Right atrium auricular region (tissue), 2 donors: ENCODE data around the gene ZNF575. TPM values are rescaled to one million over a fixed set of nuclear protein-coding genes. Genes with fewer than 3 reads are reported as not detected.
A peak's percentile ranks its signal among the peaks of the same experiment; 100 is the strongest.

ENCODE experiments used
- DNase-seq: peaks from one replicate; pipeline ENCODE4 v3.0.0-alpha.2; 2019; ENCODE audit warnings: low spot score
- H3K27ac ChIP-seq, 2 donors: fragments of 200-600 bp; sonication (generic); 1 replicate in 1 of 2; 2 replicates in 1 of 2; pipeline ENCODE4 v1.5.1; 2016 to 2019
- H3K27me3 ChIP-seq, 2 donors: fragments of 200-600 bp; sonication (generic); one replicate each; pipeline versions ENCODE4 v1.5.1 to v1.6.0; 2017 to 2019
- H3K36me3 ChIP-seq: fragments of 200-600 bp; sonication (generic); one replicate; pipeline ENCODE4 v1.5.1; 2016
- H3K4me1 ChIP-seq, 2 donors: fragments of 200-600 bp; sonication (generic); one replicate each; pipeline versions ENCODE4 v1.5.1 to v1.6.0; 2017 to 2019
- H3K4me3 ChIP-seq, 2 donors: fragments of 200-600 bp; sonication (generic); 1 replicate in 1 of 2; 2 replicates in 1 of 2; pipeline ENCODE4 v1.5.1; 2017 to 2019; ENCODE audit warnings: mild to moderate bottlenecking in 1 of 2, moderate library complexity in 1 of 2
- H3K9me3 ChIP-seq, 2 donors: fragments of 200-600 bp; sonication (generic); one replicate each; pipeline ENCODE4 v1.5.1; 2019
- total RNA-seq, 2 donors: library from RNA; depleted of rRNA; stranded (reverse); fragments of >200 nt; gene quantifications; one replicate each; pipeline ENCODE4 v1.1.0, GENCODE V29; 2016
- TF ChIP-seq, protein P1 (sequence below), 2 donors: fragments of 200-600 bp; sonication (generic); IDR thresholded peaks; one replicate each; pipeline ENCODE4 v1.5.1; 2019; ENCODE audit warnings: antibody characterized with exemption in 2 of 2

The ZNF575 gene
- total RNA-seq, 2 donors from 2014 or later = 0.39 TPM; not detected in 1

DNA sequence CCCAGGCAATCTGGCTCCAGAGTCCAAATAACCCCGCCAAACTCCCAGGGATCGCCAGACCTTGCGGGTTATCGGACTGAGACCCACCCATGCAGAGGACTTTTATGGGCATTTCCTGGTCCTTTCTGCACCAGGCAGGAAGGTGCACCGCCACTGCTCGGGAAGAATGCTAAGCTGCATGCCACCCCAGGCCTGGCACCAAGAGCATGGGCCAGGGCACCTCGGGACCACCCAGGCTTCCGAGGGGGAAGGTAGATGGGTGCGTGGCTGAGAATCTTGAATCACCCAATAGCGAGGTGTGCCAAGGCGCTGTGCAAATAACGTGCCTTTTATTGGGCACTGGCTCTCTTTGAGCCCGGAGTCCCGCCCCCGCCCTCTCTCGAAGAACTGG, 422 bp upstream of the ZNF575 start:
- Histone ChIP-seq H3K4me1 (peaks cover 0 to 27% of the 10 kb centered on the region in 2 donors), H3K27ac (peak overlapping the region; percentile 88 to 90), H3K9me3 (no peaks in the 10 kb centered on the region), H3K4me3 (peak overlapping the region; percentile 48 to 70), H3K27me3 (no peaks in the 10 kb centered on the region), H3K36me3 (no peaks in the 10 kb centered on the region)
- TF ChIP-seq, protein P1, sequence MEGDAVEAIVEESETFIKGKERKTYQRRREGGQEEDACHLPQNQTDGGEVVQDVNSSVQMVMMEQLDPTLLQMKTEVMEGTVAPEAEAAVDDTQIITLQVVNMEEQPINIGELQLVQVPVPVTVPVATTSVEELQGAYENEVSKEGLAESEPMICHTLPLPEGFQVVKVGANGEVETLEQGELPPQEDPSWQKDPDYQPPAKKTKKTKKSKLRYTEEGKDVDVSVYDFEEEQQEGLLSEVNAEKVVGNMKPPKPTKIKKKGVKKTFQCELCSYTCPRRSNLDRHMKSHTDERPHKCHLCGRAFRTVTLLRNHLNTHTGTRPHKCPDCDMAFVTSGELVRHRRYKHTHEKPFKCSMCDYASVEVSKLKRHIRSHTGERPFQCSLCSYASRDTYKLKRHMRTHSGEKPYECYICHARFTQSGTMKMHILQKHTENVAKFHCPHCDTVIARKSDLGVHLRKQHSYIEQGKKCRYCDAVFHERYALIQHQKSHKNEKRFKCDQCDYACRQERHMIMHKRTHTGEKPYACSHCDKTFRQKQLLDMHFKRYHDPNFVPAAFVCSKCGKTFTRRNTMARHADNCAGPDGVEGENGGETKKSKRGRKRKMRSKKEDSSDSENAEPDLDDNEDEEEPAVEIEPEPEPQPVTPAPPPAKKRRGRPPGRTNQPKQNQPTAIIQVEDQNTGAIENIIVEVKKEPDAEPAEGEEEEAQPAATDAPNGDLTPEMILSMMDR (IDR thresholded peaks at IDR 0.05) = no peak
- DNase-seq = peak; percentile 65

DNA sequence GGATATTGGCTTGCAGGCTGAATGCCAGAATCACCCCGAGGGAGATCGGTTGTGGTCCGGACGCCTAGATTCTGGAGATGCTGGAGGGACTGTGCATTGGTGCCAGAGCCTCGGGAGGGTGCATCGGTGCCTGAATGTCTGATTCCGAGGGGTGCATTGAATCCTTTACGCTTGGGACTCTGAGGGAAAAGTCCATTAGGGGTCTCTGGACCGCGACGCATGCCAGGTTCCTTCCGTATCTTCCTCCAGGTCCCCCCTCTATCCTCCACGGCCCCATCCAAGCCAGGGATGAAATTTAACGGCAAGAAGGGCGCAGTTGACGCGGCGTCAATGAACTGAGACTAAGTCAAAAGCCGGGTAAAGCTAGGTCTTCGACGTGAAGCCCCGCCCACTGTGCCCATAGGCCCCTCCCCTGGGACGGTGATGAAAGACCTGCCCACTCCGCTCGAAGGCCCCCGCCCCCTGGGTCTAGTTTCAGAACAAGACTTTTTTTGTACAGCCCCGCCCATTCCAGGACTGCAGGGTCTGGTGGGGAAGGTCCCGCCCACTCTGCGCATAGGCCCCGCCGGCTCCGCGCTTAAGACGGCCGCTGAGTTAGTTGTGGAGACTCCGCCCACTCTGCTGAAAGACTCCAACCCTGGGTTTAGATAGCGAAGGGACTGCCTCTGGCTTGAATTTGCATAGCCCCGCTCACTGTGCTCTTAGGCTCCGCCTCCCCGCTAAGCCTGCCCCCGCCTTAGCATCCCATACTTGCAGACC, 737 bp downstream of the ZNF575 start:
- no peaks in the 10 kb centered on the region for H3K27me3 ChIP-seq
- peak overlapping the region; percentile 48 to 70 for H3K4me3 ChIP-seq
- H3K4me1 ChIP-seq = peaks cover 0 to 24% of the 10 kb centered on the region in 2 donors
- peaks cover 0 to 4% of the 10 kb centered on the region in 2 donors for H3K9me3 ChIP-seq
- TF ChIP-seq, protein P1 (IDR thresholded peaks at IDR 0.05) = no peak
- H3K27ac ChIP-seq = peak overlapping the region; percentile 88 to 90
- H3K36me3 ChIP-seq = no peaks in the 10 kb centered on the region
- peak; percentile 99 for DNase-seq

DNA sequence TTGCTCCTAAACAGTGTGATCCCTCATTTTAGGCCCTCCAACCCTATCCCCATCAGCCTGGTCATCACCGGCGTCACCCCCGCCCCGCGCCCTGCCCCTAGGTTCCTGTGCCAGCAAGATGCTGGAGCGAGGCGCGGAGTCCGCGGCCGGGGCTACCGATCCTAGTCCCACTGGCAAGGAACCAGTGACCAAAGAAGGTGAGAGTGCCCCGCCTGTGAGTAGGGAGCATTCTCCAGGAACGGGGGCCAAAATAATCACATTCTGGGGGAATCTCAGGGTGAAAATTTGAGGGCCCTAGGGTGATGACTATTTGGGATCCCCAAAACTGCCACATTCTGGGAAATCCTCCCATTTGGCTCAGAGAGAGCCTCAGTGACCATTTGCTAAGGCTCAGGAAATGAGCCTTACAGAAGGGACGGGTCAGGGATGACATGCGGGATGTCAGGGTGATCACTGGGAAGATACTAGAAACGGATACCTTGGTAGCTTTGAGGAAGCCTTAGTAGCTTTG, 1.4 kb downstream of the ZNF575 start:
- Histone ChIP-seq H3K9me3 (peaks cover 4 to 10% of the 10 kb centered on the region in 2 donors), H3K4me1 (peaks cover 0 to 24% of the 10 kb centered on the region in 2 donors), H3K36me3 (no peaks in the 10 kb centered on the region), H3K27ac (peak overlapping the region; percentile 88 to 90), H3K27me3 (no peaks in the 10 kb centered on the region), H3K4me3 (peak overlapping the region; percentile 48 to 70)
- DNase-seq = no peak
- TF ChIP-seq, protein P1 (IDR thresholded peaks at IDR 0.05) = no peak

DNA sequence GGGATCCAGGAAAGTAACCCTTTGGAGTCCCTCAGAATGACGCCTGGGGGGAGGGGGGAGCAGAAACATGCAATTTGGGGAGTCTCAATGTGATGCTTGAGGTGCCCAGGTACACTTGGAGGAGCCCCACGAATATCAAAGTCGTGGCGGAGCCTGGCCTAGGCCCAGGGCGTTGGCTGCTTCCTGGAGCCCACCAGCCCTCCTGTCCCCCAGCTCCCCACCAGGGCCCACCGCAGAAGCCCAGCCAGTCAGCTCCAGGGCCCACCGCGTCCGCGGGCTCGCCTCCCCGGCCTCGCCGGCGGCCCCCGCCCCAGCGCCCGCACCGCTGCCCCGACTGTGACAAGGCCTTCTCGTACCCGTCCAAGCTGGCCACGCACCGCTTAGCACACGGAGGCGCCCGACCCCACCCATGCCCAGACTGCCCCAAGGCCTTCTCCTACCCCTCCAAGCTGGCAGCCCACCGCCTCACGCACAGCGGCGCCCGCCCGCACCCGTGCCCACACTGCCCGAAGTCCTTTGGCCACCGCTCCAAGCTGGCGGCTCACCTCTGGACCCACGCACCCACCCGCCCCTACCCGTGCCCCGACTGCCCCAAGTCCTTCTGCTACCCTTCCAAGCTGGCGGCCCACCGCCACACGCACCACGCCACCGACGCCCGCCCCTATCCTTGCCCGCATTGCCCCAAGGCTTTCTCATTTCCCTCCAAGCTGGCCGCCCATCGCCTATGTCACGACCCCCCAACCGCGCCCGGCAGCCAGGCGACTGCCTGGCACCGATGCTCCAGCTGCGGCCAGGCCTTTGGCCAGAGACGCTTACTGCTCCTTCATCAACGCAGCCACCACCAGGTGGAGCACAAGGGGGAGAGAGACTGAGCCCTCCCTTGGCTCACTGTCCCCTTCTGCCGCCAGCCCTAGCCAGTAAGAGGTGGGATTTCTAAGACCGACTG, 2.1 kb downstream of the ZNF575 start:
- Histone ChIP-seq H3K27me3 (no peaks in the 10 kb centered on the region), H3K4me3 (no peak overlapping the region), H3K27ac (peak overlapping the region; percentile 42 to 90), H3K9me3 (peaks cover 4 to 12% of the 10 kb centered on the region in 2 donors), H3K4me1 (peaks cover 0 to 24% of the 10 kb centered on the region in 2 donors), H3K36me3 (no peaks in the 10 kb centered on the region)
- DNase-seq = peak; percentile 73
- TF ChIP-seq, protein P1 (IDR thresholded peaks at IDR 0.05) = peak; percentile 58 to 75

DNA sequence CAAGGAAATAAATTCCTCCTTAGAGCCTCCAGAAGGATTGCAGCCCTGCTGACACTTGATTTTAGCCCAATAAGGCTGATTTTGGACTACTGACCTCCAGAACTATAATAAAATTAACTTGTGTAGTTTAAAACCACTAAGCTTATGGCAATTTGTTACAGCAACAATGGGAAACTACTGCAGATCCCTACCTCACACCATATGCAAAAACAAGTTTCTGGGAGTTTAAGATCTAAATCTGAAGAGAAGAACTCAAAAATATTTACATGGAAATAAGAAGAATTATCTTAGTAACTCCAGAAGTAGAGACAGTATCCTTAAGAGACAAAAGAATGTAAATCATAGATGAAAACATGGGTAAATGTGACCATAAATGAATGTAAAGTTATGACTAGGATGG, 5.9 kb downstream of the ZNF575 start:
- DNase-seq = no peak
- peaks cover 0 to 16% of the 10 kb centered on the region in 2 donors for H3K4me1 ChIP-seq
- H3K4me3 ChIP-seq = no peak overlapping the region
- TF ChIP-seq, protein P1 (IDR thresholded peaks at IDR 0.05) = no peak
- peaks cover 4 to 12% of the 10 kb centered on the region in 2 donors for H3K9me3 ChIP-seq
- no peaks in the 10 kb centered on the region for H3K27me3 ChIP-seq
- no peak overlapping the region for H3K27ac ChIP-seq
- H3K36me3 ChIP-seq = peaks cover 25% of the 10 kb centered on the region
